Activated CD8-positive, alpha-beta memory T cell treated with anti-CD3 and anti-CD28 coated beads for 48 hours (primary cell): Measurements from ENCODE around the gene PLN.

ENCODE experiments used
- DNase-seq, 3 experiments: peaks; one replicate each; pipeline ENCODE4 v3.0.0-alpha.2; 2020; ENCODE audit warnings: low read depth in 2 of 3, low spot score in 2 of 3

The PLN gene

GRCh38 chr6:118548136-118548535 is at the start of gene PLN:
Gene PLN (plus strand): TSS chr6:118548296. CDS start chr6:118558922, 10,626 bp downstream.
- no peak for DNase-seq

- DNase-seq: no peak
Measured at GRCh38 chr6:118500130-118501015, 47.7 kb upstream of the PLN start.

DNA sequence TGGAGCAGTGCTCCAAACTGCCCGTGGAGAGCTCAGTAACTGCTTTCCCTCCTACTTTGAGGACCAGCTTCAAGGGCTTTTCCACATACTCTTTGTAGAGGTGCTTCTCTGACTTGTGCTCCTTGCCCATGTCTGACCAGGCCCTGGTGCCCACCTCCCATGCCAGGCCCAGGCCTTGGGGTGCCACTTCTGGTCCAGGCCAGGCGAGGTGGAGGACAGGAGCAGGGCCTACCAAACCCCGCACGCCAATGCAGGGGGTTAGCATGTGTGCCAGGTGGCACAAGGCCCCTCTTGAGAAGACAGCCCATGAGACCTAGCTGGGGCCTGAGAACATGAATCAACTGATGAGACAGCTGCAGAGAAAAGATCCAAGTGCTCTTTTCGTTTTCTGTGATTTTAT is 47.0 kb upstream of the PLN start:
- no peak for DNase-seq

DNA sequence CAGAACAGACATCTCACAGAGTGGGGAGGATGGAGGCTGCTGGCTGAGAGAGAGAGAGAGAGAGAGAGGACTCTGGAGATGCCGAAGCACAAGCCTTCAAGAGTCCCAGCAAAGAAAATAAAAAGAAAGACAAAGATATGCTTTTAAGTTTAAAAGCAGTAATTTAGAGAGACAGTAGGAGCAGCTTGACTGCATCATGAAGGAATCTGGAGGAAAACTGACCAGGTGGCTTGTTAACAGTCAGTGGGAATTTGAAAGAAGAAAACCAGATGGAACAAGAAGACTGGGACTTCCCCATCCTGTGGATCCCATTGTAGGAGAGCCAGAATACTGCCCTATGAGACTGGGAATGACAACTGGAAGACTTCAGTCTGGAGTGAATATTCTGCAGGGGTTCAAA is 46.3 kb upstream of the PLN start:
- DNase-seq: no peak

DNA sequence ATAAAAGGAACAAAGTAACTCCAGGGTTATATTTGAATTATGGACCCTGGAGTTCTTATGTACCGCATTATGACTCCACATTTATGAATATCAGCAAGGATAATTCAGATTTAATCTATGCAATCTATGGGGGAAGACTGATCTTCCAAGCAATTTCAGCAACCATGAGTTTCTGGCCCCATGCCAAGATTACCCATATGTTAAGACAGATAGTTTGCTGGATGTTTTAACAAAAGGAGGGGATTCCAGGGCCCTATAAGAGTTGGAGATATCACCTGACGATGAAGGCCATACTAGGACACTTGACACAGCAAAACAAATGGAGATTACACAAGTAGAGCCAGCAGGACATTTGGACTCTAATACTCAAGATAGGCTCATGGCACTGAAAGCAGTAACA is 45.9 kb upstream of the PLN start:
- no peak for DNase-seq

DNA sequence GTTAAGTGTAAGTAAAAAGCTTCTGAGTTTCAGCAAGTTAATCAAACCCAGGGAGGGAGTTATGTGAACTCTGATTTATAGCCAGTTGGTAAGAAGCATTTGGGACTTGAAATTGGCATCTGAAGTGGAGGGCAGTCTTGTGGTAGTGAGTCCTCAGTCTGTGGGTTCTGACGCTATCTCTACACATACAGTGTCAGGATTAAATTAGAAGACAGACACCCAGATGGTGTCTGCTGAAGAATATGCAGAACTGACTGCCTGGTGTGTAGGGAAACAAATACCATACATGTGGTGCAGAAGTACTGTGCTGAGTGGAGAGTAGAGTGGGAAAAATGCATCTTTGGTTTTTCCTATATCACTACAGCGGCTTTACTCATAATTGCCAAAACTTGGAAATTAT is 43.5 kb upstream of the PLN start:
- DNase-seq: no peak

- no peak for DNase-seq
Measured at GRCh38 chr6:118505656-118506055, 42.4 kb upstream of the PLN start.

DNA sequence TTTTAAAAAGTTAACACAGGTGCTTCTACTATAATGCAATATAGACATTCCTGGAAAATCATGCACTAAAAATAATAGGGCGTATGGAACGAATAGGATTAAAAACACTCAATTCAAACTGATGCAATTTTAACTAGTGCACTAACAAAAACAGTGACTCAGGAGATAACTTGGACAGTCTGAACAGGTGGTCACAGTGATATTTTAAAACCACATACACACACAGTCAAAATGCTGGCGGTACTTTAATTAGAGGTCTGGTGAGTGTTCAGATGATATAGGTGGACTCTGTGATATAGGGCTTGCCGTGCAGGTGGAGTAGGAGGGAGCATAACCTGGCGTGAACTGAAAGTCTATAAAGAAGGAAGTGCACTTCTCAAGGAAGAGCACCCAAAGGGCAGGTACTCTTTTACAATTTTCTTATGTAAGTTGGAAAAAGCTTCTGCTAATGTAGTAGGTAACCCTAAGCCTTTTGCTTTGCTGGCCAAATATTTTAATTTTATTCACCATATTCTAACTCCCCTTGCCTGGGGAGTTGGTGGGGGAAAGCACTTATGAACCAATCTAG is 41.9 kb upstream of the PLN start:
- no peak for DNase-seq

DNA sequence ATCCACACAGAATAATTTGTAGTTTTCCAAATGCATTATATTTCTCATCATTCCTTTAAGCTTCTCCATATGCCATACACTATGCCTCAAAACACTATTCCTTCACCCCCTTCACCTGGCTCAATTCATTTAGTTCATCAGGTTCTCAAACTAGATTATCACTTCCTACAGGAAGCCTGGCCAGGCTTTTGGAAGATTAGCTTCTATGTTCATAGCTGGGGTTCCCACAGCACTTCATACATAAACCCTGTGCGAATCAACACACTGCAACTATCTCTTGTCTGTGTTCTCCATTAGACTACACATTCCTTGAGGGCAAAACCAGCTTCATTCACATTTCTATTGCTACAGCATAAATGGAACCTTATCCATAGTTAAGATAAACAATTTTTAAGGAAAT is 40.5 kb upstream of the PLN start:
- no peak for DNase-seq

DNA sequence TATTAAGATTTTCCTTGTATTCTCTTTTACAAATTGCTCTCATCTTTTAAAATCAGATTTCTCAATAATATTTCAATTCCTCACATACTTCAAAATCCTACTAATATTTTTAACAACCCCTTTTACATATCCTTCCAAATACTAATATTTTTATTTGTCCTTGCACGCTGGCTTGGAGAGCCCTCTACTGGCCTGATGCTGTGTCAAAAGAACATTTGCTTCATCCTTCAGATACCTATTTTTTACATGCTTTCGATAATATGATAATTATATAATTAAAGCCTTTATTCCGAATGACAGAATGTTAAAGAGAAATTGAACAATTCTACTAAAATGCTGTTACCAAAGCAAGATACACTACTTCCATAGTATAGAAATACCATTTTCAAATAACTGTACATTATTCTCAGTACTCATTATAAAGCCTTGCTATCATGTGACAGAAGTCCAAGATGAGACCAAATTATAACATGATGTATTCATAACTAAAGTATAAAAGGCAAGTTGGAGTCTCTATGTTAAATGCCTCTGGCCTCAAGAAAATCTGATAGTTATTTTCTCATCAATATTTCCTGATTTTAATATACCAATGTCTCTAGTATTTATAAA is 39.0 kb upstream of the PLN start:
- DNase-seq: no peak

DNA sequence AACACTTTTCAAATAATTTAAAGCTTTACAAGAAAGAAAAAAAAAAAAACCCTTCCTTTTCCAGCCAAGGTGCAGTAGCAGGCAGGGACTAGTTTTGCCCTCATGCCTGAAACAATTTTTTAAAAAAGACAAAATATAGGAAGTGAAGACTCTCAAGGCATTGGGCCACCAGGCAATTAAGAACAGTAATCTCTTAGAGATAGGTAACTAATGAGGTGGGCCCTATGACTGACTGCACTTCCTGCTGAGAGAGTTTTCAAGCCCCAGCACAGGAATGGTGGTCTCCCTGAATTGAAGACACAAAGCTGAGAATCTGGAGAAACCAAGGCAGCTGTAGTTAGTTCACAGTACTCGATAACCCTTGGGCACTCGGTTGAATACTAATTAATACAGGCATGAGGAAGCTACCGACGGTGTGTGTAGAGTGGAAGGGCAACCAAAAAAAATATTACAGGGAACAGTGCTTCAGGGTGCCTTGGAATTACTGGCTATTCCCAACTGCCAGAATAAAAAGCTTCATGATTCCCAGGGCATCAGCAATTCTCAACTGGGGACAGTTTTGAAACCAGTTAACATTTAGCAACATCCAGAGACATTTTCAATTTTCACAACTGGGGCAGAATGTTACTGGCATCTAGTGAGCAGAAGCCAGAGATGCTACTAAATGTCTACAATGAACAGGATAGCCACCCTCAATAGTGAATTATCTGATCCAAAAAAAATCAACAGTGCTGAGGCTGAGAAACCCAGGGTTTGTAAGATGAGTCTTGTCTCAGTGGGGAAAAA is 36.0 kb upstream of the PLN start:
- no peak for DNase-seq

GRCh38 chr6:118514689-118515088 is 33.4 kb upstream of the PLN start:
- no peak for DNase-seq

DNA sequence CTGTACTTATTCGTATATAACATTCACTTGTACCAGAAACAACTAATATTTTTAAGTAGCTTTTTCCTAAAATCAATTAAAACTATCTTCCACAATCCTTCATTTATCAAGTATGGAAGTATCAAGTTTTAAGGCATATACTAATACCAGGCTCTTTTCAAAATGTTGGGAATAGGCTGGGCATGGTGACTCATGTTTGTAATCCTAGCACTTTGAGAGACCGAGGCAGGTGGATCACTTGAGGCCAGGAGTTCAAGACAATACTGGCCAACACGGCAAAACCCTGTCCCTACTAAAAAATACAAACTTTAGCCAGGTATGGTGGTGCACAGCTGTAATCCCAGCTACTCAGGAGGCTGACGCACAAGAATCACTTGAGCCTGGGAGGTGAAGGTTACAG is 25.7 kb upstream of the PLN start:
- DNase-seq: no peak

DNA sequence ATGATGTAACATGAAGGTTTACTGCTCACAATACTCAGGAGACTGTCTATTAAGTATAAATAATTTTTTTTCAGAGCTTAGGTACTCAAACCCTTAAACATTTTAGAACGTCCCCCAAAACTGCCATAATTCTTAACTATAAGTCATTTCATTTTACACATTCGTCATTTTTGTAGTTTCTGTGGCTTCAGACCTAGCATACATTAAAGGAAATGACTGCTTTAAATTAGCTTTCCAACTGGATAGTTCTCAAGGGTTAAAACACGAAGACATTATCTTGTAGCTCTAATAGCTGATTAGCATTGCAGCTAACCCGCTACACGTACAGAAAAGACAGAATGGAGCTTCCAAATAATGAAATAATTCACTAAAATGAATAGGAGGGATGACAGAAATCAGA is 24.9 kb upstream of the PLN start:
- DNase-seq: no peak

GRCh38 chr6:118524686-118525085 is 23.4 kb upstream of the PLN start:
- no peak for DNase-seq

- no peak for DNase-seq
Measured at GRCh38 chr6:118525913-118526780, 21.9 kb upstream of the PLN start.

DNA sequence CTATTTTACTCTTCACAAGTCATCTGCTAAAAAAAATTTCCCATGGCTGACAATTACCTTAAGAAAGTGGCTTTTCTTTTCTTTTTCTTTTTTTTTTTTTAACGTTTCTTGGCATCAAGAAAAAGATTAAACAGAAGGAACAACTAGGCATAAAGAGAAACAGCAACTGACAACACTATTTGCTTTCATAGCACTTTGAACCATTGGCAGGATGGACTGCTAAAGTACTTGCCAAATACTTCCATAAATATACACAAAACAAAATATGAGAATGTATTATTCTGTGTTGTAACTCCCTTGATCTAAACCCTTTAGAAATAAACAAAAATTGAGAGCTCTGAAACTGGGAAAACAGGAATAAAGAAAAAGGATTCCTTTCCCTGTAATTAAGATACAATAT is 20.0 kb upstream of the PLN start:
- no peak for DNase-seq

DNA sequence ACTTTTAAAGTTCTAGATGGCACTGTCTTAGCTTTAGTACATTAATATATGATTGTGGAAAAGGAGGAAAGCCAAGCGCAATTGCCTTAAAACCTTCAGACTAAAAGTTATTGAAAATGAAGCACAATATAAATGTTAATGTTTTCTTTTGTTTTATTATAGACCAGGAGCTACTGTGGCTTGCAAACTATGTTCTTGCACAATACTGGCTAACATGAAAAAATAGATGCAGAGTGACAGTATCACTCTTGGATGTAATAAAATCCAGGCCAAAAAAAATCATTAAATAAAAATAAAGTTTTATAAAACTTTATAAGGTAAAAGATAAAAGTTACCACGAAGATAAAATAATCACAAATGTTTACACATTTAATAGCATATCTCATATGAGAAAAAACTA is 18.3 kb upstream of the PLN start:
- DNase-seq: no peak

DNA sequence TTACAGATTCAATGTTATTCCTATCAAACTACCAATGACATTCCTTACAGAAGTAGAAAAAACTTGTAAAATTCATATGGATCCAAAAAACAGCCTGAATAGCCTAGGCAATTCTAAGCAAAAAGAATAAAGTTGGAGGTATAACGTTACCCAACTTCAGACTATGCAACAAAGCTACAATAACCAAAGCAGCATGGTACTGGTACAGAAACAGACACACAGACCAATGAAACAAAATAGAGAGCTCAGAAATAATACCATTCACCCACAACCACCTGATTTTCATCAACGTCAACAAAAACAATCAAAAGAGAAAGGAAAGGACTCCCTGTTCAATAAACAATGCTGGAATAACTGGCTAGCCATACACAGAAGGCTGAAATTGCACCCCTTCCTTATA is 17.2 kb upstream of the PLN start:
- no peak for DNase-seq

- DNase-seq: no peak
Measured at GRCh38 chr6:118535176-118535844, 12.8 kb upstream of the PLN start.
